Right atrium auricular region (tissue), 2 donors: ENCODE results near the gene TNS1. TPM values are rescaled to one million over a fixed set of nuclear protein-coding genes. Genes with fewer than 3 reads are reported as not detected.

Source experiments
- DNase-seq: peaks from one replicate; pipeline ENCODE4 v3.0.0-alpha.2; 2019; ENCODE audit warnings: low spot score
- H3K27ac ChIP-seq, 2 donors: fragments of 200-600 bp; sonication (generic); 1 replicate in 1 of 2; 2 replicates in 1 of 2; pipeline ENCODE4 v1.5.1; 2016 to 2019
- H3K27me3 ChIP-seq, 2 donors: fragments of 200-600 bp; sonication (generic); one replicate each; pipeline versions ENCODE4 v1.5.1 to v1.6.0; 2017 to 2019
- H3K36me3 ChIP-seq: fragments of 200-600 bp; sonication (generic); one replicate; pipeline ENCODE4 v1.5.1; 2016
- H3K4me1 ChIP-seq, 2 donors: fragments of 200-600 bp; sonication (generic); one replicate each; pipeline versions ENCODE4 v1.5.1 to v1.6.0; 2017 to 2019
- H3K4me3 ChIP-seq, 2 donors: fragments of 200-600 bp; sonication (generic); 1 replicate in 1 of 2; 2 replicates in 1 of 2; pipeline ENCODE4 v1.5.1; 2017 to 2019; ENCODE audit warnings: mild to moderate bottlenecking in 1 of 2, moderate library complexity in 1 of 2
- H3K9me3 ChIP-seq, 2 donors: fragments of 200-600 bp; sonication (generic); one replicate each; pipeline ENCODE4 v1.5.1; 2019
- CTCF ChIP-seq, 2 donors: fragments of 200-600 bp; sonication (generic); IDR thresholded peaks; one replicate each; pipeline ENCODE4 v1.5.1; 2019; ENCODE audit warnings: antibody characterized with exemption in 2 of 2
- total RNA-seq, 2 donors: library from RNA; depleted of rRNA; stranded (reverse); fragments of >200 nt; gene quantifications; one replicate each; pipeline ENCODE4 v1.1.0, GENCODE V29; 2016

Gene TNS1
- total RNA-seq, 2 donors from 2014 or later: 393 to 720 TPM

GRCh38 chr2:218016810-218017209 lies 14.0 kb upstream of the TNS1 start:
- Histone ChIP-seq H3K9me3 (no peaks in the 10 kb centered on the region), H3K4me1 (peaks cover 0 to 67% of the 10 kb centered on the region in 2 donors), H3K27me3 (no peaks in the 10 kb centered on the region), H3K4me3 (no peak overlapping the region), H3K27ac (peak overlapping the region; percentile 63 to 67), H3K36me3 (no peaks in the 10 kb centered on the region)
- TF ChIP-seq CTCF (IDR thresholded peaks at IDR 0.05): no peak
- DNase-seq: no peak

GRCh38 chr2:218015586-218016521 lies 13.1 kb upstream of the TNS1 start:
- no peak for DNase-seq
- Histone ChIP-seq H3K27ac (peak overlapping the region; percentile 17 to 63), H3K36me3 (no peaks in the 10 kb centered on the region), H3K9me3 (no peaks in the 10 kb centered on the region), H3K4me3 (no peak overlapping the region), H3K27me3 (no peaks in the 10 kb centered on the region), H3K4me1 (peaks cover 0 to 65% of the 10 kb centered on the region in 2 donors)
- TF ChIP-seq CTCF (IDR thresholded peaks at IDR 0.05): no peak

- Histone ChIP-seq H3K27me3 (no peaks in the 10 kb centered on the region), H3K4me1 (peaks cover 0 to 64% of the 10 kb centered on the region in 2 donors), H3K4me3 (no peak overlapping the region), H3K9me3 (no peaks in the 10 kb centered on the region), H3K27ac (no peak overlapping the region), H3K36me3 (no peaks in the 10 kb centered on the region)
- no peak for DNase-seq
- no peak for TF ChIP-seq CTCF (IDR thresholded peaks at IDR 0.05)
These were observed 12.2 kb upstream of the TNS1 start for GRCh38 chr2:218014706-218015585.

- Histone ChIP-seq H3K4me3 (no peak overlapping the region), H3K4me1 (peaks cover 0 to 62% of the 10 kb centered on the region in 2 donors), H3K27me3 (no peaks in the 10 kb centered on the region), H3K36me3 (no peaks in the 10 kb centered on the region), H3K27ac (no peak overlapping the region), H3K9me3 (no peaks in the 10 kb centered on the region)
- TF ChIP-seq CTCF (IDR thresholded peaks at IDR 0.05): no peak
- no peak for DNase-seq
These were observed 10.5 kb upstream of the TNS1 start for GRCh38 chr2:218013289-218013688.

- Histone ChIP-seq H3K27me3 (no peaks in the 10 kb centered on the region), H3K4me3 (no peak overlapping the region), H3K9me3 (no peaks in the 10 kb centered on the region), H3K36me3 (no peaks in the 10 kb centered on the region), H3K27ac (no peak overlapping the region), H3K4me1 (peaks cover 0 to 54% of the 10 kb centered on the region in 2 donors)
- no peak for TF ChIP-seq CTCF (IDR thresholded peaks at IDR 0.05)
- no peak for DNase-seq
These were observed 9.5 kb upstream of the TNS1 start for GRCh38 chr2:218012284-218012683.
